Measurements from ENCODE around the gene ANKS1B. TPM values are rescaled to one million over a fixed set of nuclear protein-coding genes. Genes with fewer than 3 reads are reported as not detected.

The ANKS1B gene
- total and polyA plus RNA-seq, 4 donors = 0.03 to 3.4 (median 0.53) TPM

DNA sequence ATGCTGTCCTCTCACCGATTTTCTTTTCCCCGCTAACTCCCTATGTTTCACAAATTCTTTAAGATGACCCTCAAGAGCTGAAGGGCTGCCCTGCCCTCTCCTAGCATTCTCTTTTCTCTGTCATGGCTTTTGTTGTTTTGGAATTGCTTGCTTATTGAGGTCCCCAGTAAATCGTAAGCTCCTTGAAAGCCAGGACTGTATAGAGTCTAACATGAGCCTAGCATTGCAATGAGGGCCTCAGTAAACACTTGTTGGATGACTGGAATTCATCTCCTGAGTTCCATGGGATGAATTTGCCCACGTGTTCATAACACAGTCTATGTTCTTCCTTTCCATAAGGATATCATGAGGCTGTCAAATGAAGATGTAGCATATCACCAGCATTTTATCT is 1247.4 kb downstream of the ANKS1B start:
- Histone ChIP-seq H3K9ac (ENCODE audit: low read depth in 1 of 2, low read length in 2 of 2) (no peak overlapping the region), H3K36me3 (ENCODE audit: control insufficient read depth in 4 of 4, insufficient read depth in 3 of 4, low read depth in 1 of 4, low read length in 3 of 4) (peaks cover 0 to 2% (median 0%) of the 10 kb centered on the region in 4 donors), H3K4me1 (ENCODE audit: control insufficient read depth in 4 of 4, insufficient read depth in 4 of 4, low read length in 3 of 4) (peaks cover 0 to 8% (median 6%) of the 10 kb centered on the region in 4 donors), H3K4me3 (ENCODE audit: low read depth in 1 of 3, low read length in 3 of 3) (no peak overlapping the region), H3K9me3 (ENCODE audit: control insufficient read depth in 4 of 4, low read length in 3 of 4) (no peaks in the 10 kb centered on the region), H3K27me3 (ENCODE audit: control insufficient read depth in 4 of 4, insufficient read depth in 4 of 4, low read length in 3 of 4) (no peaks in the 10 kb centered on the region), H3K27ac (ENCODE audit: low read depth in 1 of 2, low read length in 2 of 2) (no peak overlapping the region)
- no peak for DNase-seq (ENCODE audit: low spot score)
- no peak for TF ChIP-seq EGR1 (IDR thresholded peaks at IDR 0.05; ENCODE audit: low read depth in 2 of 2)
- TF ChIP-seq TAF1 (conservative IDR thresholded peaks at IDR 0.05) = no peak
- peak in 1 of 2 donors; percentile 0 for TF ChIP-seq RXRA (IDR thresholded peaks at IDR 0.05)
- no peak for TF ChIP-seq FOXA2 (IDR thresholded peaks at IDR 0.05)
- no peak for TF ChIP-seq YY1 (IDR thresholded peaks at IDR 0.05)
- no peak for TF ChIP-seq JUND (IDR thresholded peaks at IDR 0.05)
- no peak for TF ChIP-seq REST (IDR thresholded peaks at IDR 0.05)
- 58% methylated on average over 4 of the region's 4 CpGs for WGBS

GRCh38 chr12:98736352-98737321 is 1248.1 kb downstream of the ANKS1B start:
- Histone ChIP-seq H3K9ac (ENCODE audit: low read depth in 1 of 2, low read length in 2 of 2) (no peak overlapping the region), H3K4me1 (ENCODE audit: control insufficient read depth in 4 of 4, insufficient read depth in 4 of 4, low read length in 3 of 4) (peaks cover 0 to 8% (median 6%) of the 10 kb centered on the region in 4 donors), H3K27me3 (ENCODE audit: control insufficient read depth in 4 of 4, insufficient read depth in 4 of 4, low read length in 3 of 4) (no peaks in the 10 kb centered on the region), H3K36me3 (ENCODE audit: control insufficient read depth in 4 of 4, insufficient read depth in 3 of 4, low read depth in 1 of 4, low read length in 3 of 4) (peaks cover 0 to 2% (median 0%) of the 10 kb centered on the region in 4 donors), H3K4me3 (ENCODE audit: low read depth in 1 of 3, low read length in 3 of 3) (no peak overlapping the region), H3K9me3 (ENCODE audit: control insufficient read depth in 4 of 4, low read length in 3 of 4) (no peaks in the 10 kb centered on the region), H3K27ac (ENCODE audit: low read depth in 1 of 2, low read length in 2 of 2) (no peak overlapping the region)
- TF ChIP-seq SP1 (IDR thresholded peaks at IDR 0.05) = no peak
- no peak for TF ChIP-seq EGR1 (IDR thresholded peaks at IDR 0.05; ENCODE audit: low read depth in 2 of 2)
- no peak for TF ChIP-seq NR2F2 (IDR thresholded peaks at IDR 0.05)
- TF ChIP-seq RAD21 (IDR thresholded peaks at IDR 0.05) = no peak
- TF ChIP-seq FOXA2 (IDR thresholded peaks at IDR 0.05) = peak; percentile 70
- TF ChIP-seq RXRA (IDR thresholded peaks at IDR 0.05) = peak in 1 of 2 donors; percentile 13
- TF ChIP-seq HNF4A (conservative IDR thresholded peaks at IDR 0.05) = peak in 1 of 2 donors; percentile 13
- TF ChIP-seq FOXA1 (IDR thresholded peaks at IDR 0.05) = peak; percentile 18
- TF ChIP-seq REST (IDR thresholded peaks at IDR 0.05) = no peak
- no peak for TF ChIP-seq HNF4G (IDR thresholded peaks at IDR 0.05)
- no peak for TF ChIP-seq GABPA (IDR thresholded peaks at IDR 0.05 in 1 of 2, conservative IDR thresholded peaks at IDR 0.05 in 1 of 2)
- TF ChIP-seq, protein P1, sequence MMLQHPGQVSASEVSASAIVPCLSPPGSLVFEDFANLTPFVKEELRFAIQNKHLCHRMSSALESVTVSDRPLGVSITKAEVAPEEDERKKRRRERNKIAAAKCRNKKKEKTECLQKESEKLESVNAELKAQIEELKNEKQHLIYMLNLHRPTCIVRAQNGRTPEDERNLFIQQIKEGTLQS (IDR thresholded peaks at IDR 0.05) = no peak
- TF ChIP-seq YY1 (IDR thresholded peaks at IDR 0.05) = peak; percentile 45
- WGBS = 80% methylated on average over 10 of the region's 10 CpGs
- no peak for DNase-seq (ENCODE audit: low spot score)
